Measurements from ENCODE around the gene ZNF582. TPM values are rescaled to one million over a fixed set of nuclear protein-coding genes. Genes with fewer than 3 reads are reported as not detected.

The ZNF582 gene
- total and polyA plus RNA-seq, 2 donors (not counting 1 experiment from before 2014, with no cell fraction given) = 4.8 to 10.0 TPM

- H3K4me3 ChIP-seq (ENCODE audit: control extremely low read depth in 1 of 5, extremely low read depth in 1 of 5, insufficient read depth in 1 of 5, low read depth in 2 of 5, low read length in 4 of 5) = no peak overlapping the region
- peaks cover 8 to 24% (median 9%) of the 10 kb centered on the region in 3 donors for H3K9me3 ChIP-seq (ENCODE audit: control extremely low read depth in 1 of 3, control insufficient read depth in 2 of 3, insufficient read depth in 1 of 3, low read length in 2 of 3)
- no peaks in the 10 kb centered on the region for H4K20me1 ChIP-seq (ENCODE audit: control insufficient read depth, insufficient read depth, low read length, poor library complexity, severe bottlenecking)
- peaks cover 5 to 30% of the 10 kb centered on the region in 2 experiments for H3K36me3 ChIP-seq (replicated peaks in 1 of 2; ENCODE audit: control extremely low read depth in 1 of 2, control insufficient read depth in 1 of 2, extremely low read depth in 1 of 2, insufficient read depth in 2 of 2, low read length in 1 of 2)
- peaks cover 8 to 14% of the 10 kb centered on the region in 2 donors for H3K4me1 ChIP-seq (ENCODE audit: control insufficient read depth in 2 of 2, insufficient read depth in 2 of 2, low read length in 2 of 2)
- no peak overlapping the region for H3K9ac ChIP-seq (ENCODE audit: low read length)
- Mint-ChIP-seq H3K27me3 (no peaks in the 10 kb centered on the region), H3K4me3 (peak overlapping the region; percentile 26), H3K4me1 (peaks cover 25% of the 10 kb centered on the region), H3K27ac (no peak overlapping the region), H3K9me3 (ENCODE audit: insufficient read depth) (peaks cover 26% of the 10 kb centered on the region)
- POLR2A ChIA-PET = no interaction called here
- no peak overlapping the region for H2AFZ ChIP-seq (ENCODE audit: insufficient read depth, low read depth, low read length, poor library complexity, severe bottlenecking)
- CTCF ChIA-PET = no interaction called here
- no peak overlapping the region for H3K27ac ChIP-seq (ENCODE audit: low read length in 2 of 2)
- no peak overlapping the region for H3K4me2 ChIP-seq (replicated peaks; ENCODE audit: low read depth, low read length, poor library complexity, severe bottlenecking)
- whole genome bisulfite sequencing (ENCODE audit: insufficient coverage) = 100% methylated on average over 1 of the region's 3 CpGs
- peaks cover 17% of the 10 kb centered on the region for H3K79me2 ChIP-seq (ENCODE audit: control insufficient read depth, insufficient read depth, low read length)
- intact Hi-C loops (cut with micrococcal nuclease) = loop anchor here (2.0 kb wide), 1 partner anchor 55 kb away; the partner anchor contains the start of gene ZSCAN5A
- ATAC-seq (ENCODE audit: low read depth) (no peak), DNase-seq (no peak)
- no peaks in the 10 kb centered on the region for H3K27me3 ChIP-seq (replicated peaks in 1 of 4; ENCODE audit: control extremely low read depth in 1 of 4, control insufficient read depth in 3 of 4, insufficient read depth in 4 of 4, low read length in 3 of 4)
- TF ChIP-seq EZH2 (IDR thresholded peaks at IDR 0.05; ENCODE audit: borderline replicate concordance, insufficient read depth, low read depth, low read length, poor library complexity, severe bottlenecking) (no peak), CTCF (IDR thresholded peaks at IDR 0.05) (no peak)
Measured at GRCh38 chr19:56369886-56370676, 23.3 kb downstream of the ZNF582 start.

All from B cell (primary cell).